HG02973 (cell line): ENCODE results near the gene SLC19A2.
"Not testable (repeated sequence)": the region's sequence is repeated elsewhere in the genome, so short reads cannot be mapped to it uniquely, and the experiment has no call there.

Experiments
- ATAC-seq: cut with Tn5 transposase; IDR thresholded peaks from one replicate; pipeline ENCODE4 v1.9.1; 2021; ENCODE audit warnings: moderate library complexity; ENCODE audit not compliant: unreplicated experiment

The SLC19A2 gene

DNA sequence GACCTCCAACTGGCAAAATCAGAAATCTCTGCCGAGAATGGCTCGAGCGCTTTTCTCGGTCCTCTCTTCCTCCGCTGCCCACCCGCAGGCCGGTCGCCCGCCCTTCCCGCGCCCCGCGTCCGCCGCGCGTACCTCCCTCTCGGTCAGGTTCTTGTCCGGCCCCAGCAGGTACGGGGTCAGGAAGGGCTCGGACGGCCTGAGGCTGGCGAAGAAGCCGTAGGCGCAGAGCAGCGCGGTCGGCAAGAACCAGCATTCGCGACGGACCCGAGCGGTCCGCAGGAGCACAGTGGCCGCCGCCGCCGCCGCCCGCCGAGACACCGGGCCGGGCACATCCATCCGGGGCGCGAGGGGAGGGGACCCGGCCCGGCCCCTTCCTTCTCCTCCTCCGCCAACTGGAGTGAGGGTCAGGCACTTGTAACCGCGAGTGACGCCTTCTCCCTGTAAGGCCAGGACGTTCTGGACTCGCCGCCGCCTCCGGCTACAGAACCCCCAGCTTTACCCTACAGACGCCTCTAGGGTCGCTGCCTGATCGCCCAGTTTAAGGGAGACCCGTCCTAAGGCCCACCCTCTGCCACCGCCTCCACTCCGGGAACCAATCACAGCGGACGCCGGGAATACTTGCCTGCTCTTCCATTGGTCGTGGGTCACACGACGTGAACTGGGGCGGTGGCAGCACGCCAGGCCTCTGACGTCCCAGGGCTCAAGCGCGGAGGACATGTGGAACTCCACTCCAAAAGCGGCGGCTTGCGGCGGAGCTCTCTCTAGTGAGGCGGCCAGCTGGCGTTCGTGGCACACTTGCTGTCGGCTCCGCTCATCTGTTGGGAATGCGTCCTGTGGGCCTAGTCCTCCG is at the start of gene SLC19A2:
TSS of gene SLC19A2 (minus strand) at position 514 of the 850 bp plus-strand sequence. CDS start at position 336, 178 bp downstream.
- peak; percentile 97 for ATAC-seq

GRCh38 chr1:169534653-169535052 is 48.9 kb upstream of the SLC19A2 start:
- no peak for ATAC-seq

DNA sequence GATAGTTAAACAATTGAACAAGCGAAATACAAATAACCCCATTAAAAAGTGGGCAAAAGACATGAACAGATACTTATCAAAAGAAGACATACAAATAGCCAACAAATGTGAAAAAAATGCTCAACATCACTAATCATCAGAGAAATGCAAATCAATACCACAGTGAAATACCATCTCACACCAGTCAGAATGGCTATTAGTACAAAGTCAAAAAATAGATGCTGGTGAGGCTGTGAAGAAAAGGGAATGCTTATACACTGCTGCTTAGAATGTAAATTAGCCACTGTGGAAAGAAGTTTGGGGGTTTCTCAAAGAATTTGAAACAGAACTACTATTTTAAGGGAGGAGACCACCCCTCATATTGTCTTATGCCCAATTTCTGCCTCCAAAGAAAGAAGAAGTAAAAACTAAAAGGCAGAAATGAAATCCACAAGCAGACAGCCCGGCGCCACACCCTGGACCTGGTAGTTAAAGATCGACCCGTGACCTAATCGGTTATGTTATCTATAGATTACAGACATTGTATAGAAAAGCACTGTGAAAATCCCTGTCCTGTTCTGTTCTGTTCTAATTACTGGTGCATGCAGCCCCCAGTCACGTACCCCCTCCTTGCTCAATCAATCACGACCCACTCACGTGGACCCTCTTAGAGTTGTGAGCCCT is 47.9 kb upstream of the SLC19A2 start:
- ATAC-seq = not testable (repeated sequence)

- no peak for ATAC-seq
Measured at GRCh38 chr1:169530448-169530847, 44.7 kb upstream of the SLC19A2 start.

DNA sequence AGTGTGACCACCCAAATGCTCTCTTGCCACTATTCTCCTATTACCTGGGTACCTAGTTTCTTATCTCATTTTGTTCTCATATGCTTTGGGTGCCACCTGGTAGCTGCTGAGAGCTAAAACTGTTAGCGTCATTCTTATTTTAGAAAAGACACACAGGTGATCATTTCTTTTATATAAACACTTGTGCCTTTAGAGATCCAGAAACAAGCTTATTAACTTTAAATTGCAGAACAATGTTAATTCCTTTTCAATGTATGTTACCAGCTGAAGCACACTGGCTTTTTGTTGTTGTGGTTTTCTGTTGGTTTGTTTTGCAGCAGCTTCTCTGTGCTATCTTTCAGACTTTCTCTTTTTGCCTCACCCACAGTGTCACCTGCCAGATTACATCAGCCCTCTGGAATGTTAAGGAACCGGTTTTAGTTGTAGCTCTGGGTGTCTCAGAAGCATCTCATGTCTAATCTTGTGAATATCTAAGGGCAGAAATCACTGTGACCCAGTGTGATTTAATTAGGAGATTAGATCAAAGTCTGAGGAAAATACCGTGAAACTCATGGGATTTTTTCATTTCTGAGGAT is 43.4 kb upstream of the SLC19A2 start:
- ATAC-seq = no peak

DNA sequence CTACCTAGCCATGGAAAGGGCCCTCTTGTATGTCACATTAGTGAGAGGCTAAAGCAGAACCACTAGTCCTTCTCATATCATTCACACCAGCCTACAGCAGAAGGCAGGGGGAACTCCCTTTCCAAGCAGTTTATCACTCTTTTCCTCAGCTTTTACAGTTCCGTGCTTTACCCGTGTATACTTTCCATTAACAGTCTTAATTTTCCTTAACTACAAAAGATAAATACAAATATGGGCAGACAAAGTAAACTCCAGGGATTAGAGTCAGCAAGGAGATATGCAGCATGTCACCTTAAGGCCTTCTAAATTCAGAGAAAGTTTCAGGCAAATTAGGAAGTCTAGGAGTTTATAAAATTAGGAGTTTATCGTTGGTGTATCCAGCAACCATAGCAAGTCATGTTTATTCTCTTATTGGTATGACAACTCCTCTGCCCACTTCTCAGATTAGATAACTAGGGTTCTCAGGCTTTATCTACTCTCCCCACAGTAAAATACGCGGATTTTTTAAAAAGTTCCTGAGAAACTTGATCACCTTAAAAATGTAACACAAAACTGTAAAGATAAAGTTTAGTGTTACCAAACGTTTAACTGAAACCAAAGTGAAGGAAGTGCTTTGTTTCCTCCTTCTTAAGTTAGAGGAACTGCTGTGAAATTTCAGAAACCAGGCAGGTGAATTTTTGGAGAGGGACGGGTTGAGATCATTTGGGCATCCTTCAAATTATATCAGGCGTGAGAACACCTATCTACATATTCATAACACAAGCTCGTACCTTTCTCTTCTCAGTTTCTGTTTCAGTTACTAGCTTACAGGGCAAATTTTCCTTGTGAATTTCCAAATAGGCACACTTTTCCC is 42.7 kb upstream of the SLC19A2 start:
- ATAC-seq = no peak

DNA sequence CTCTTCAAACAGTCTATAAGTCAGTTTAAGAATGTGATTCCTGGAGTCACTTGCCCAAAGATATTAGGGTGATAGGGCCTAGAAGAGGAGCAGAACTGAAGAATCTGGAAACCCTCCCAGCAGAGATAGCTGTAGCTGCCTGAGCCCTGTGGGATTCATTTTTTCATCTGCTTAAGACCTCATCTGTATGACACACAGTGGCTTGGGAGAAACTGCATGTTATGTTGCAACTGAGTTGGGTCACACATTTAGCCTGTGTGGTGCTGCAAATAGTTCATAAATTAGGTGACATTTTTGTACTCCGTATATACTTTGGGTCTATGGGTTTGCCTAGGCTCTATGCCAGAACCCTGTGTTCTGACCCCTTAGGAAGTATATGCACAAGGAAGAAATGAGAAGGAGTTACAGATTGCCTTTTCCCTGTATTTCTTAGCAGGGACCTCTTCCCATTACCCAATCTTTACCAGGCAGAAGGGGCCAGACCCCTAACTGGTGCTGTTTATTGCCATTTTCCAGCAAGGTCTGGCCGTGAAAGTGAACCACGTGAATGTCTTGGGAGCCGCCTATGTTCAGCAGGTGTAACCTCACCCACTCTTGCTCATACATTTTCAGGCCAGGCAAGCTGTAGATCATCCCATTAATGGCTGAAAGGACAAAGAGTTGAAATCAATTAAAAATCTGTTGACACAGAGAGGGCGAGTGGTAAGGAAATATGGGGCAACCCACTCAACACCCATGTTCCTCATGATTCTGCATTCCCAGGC is 41.9 kb upstream of the SLC19A2 start:
- no peak for ATAC-seq

DNA sequence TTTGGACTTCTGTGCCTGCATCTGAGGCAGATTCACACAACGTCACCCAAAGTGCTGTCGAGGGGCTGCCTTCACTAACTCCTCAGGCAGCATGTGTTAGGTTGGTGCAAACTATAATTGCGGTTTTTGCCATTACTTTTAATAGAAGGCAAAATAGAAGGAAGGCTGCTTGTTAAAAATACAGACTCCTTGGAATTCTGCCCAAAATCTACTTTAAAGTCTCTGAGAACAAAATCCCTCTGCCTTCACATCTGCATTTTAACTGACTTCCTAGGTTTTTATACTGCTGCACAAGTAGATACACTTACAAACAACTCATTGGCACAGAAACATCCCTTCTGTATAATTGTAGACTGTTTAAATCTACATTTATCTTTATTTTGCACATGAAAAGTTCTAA is 41.3 kb upstream of the SLC19A2 start:
- ATAC-seq = no peak

GRCh38 chr1:169526120-169526832 is 40.5 kb upstream of the SLC19A2 start:
- no peak for ATAC-seq

- ATAC-seq = no peak
Measured at GRCh38 chr1:169525391-169525790, 39.6 kb upstream of the SLC19A2 start.

DNA sequence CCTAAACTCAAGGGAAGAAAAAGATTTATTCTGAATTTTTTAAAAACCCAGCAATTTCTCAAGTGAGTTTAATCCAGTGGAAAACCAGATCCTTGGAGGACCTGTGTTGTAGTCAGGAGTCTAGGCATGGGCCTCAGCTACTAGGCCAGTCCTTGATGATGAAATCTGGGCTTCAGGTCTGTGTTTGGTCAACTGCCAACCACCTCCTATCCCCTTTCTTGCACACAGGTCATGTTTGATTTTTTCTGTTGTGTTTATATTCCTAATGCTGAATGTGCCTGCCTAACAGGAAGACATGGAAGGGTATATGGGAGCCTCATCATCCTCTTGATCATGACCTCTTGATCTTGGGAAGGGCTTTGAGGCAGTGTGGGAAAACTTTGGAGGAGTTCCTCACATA is 38.2 kb upstream of the SLC19A2 start:
- no peak for ATAC-seq

DNA sequence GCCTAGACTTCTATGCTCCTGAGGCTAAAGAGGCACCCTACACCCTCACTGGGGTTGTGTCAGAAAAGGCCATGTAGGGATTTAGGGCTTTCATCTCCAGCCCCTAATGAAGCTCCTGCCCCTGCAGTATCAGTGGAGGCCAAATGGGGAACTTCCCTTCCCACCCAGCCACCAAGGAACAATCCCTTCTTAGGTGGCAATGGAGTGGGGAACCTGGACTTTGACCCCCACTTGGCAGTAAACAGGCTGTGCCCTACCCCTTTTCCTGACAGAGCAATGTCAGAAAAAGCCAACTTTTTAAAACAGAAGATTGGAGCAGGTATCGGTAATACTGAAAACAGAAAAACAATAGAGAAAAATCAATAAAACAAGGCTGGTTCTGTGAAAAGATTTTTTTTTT is 35.5 kb upstream of the SLC19A2 start:
- ATAC-seq = no peak

- no peak for ATAC-seq
Measured at GRCh38 chr1:169517558-169518186, 31.9 kb upstream of the SLC19A2 start.

DNA sequence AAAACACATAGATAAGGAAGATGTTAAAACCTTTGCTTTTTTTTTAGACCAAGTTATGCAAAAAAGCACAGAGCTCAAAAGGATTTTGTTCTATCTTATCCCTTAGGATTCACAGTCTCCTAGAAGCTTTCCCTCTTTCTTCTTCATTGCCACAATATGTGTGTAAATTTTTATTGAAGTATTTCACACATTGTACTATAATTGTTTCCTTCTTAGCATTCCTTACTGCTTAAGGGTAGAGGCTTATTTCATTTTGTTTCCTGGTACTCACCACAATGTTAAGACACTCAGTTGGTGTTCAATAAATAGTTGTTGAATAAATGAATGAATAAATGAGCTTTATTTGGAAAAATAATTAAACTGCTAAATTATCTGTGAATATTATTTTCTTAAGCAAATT is 29.9 kb upstream of the SLC19A2 start:
- no peak for ATAC-seq

DNA sequence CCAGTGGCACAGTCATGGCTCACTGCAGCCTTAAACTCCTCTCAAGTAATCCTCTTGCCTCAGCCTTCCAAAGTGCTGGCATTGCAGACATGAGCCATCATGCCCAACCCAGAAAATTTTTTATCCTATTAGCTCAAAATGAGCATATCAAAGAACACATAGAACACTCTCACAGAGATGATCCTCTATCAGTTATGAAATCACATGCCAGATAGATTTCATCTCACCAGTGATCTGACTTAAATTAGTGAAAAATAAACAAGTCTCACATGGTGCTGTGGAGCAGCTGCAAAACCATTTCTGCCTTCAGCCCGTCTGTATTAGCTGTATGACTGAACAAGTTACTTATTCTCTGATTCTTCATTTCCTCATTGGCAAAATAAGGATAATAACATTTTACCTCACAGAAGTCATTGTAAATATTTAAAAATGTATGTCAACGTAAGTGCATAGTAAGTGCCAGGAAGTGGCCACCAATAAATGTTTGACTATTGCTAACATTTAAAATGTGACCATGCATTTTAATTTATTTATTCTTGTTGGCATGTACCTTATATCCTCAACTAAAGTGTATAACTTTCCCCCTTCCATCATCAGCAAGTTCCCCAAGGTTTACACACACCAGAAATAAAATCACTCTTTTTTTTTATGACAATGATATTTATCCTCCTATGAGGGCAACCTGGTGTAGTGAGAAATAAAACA is 29.0 kb upstream of the SLC19A2 start:
- no peak for ATAC-seq

- ATAC-seq = no peak
Measured at GRCh38 chr1:169513208-169513607, 27.5 kb upstream of the SLC19A2 start.

- ATAC-seq = no peak
Measured at GRCh38 chr1:169511316-169512005, 25.7 kb upstream of the SLC19A2 start.

DNA sequence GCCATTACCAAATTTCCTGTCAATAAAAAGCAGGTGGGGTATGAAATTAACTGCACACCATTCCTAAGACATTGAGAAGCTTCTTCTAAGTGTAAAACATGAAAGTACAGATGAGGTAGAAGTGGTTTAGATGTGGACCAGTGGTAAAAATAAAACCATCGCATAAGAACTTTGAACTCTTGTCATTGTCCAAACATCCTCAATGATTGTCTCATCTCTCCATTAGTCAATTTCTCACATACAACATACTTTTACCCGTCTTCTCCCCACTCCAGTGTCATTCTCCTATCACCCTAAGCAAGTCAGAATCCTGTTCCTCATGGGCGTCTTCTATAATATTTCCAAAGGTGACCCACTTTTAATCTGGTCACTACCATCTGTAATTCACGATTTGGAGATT is 24.3 kb upstream of the SLC19A2 start:
- no peak for ATAC-seq
